GOT3 (cell line): ENCODE results near the gene ZNF771.
A peak's percentile ranks its signal among the peaks of the same experiment; 100 is the strongest.

Source experiments
- DNase-seq: peaks from one replicate; lab custom pipeline; 2025; ENCODE audit warnings: mixed read lengths; lab: John Stamatoyannopoulos, UW

Gene ZNF771

GRCh38 chr16:30398661-30399434, 8.6 kb upstream of the ZNF771 start:
- DNase-seq, result no peak

DNA sequence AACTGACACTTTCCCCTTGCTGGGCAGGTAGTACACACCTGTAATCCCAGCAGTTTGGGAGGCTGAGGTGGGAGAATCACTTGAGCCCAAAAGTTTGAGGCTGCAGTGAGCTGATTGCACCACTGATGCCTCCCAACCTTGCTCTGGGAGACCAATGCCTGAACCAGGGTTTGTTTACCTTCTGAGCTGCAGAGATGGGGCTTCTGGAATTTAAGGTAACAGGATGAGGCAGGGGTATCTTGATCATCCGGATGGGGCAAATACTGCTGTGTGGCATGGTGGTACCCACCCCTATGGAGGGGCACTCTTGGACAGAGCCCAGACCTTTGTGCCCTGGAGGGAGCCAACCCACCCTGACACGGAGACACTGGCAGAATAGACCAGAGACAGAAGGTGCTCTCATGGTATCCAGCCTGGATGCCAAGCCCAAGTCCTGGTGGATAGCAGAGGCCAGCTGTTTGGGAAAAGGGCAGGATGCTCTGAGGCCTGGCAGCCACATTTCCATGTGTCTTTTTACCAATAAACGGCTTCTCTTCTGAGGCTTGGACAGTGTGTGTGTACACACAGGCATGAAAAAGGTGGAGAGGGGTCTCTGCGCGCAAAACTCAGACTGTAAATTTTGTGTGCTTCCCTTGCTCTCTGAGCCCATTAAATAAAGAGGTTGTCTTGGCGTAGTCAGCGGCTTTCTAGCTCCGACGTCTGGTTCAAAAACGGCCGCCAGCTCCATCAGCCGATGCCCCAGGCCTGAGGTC, 7.8 kb upstream of the ZNF771 start:
- DNase-seq, result no peak

- no peak for DNase-seq
Observed at GRCh38 chr16:30401768-30402425, 5.5 kb upstream of the ZNF771 start.

GRCh38 chr16:30406795-30407101, 658 bp upstream of the ZNF771 start:
- no peak for DNase-seq

DNA sequence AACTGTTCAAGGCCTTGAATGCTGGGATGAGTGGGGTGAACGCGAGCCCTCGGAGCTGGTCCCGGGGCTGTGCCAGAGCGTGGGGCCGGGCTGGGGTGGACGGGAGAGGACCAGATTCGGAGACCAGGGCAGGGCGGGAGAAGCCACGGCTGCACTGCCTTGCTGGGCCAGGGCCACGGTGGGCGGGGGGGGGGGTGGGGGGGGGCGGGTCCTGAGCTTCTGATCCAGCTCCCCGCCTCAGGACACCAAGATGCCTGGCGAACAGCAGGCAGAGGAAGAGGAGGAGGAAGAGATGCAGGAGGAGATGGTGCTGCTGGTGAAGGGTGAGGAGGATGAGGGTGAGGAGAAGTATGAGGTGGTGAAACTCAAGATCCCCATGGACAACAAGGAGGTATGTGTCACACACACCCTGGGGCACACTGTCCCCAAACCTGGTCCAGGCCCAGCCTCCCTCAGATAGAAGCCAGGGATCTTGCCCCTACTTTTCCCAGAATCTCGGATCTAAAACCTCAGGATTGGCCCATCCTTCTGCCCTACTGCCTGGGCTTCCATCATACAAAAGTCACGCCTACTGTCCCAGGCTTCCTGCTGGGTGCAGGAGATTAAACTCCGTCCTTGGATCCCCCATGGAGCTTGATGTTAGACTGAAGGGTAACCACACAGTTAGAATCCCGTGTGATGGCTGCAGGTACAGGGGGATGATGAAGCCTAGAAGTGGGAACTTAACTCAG, 563 bp downstream of the ZNF771 start:
- DNase-seq, result no peak

DNA sequence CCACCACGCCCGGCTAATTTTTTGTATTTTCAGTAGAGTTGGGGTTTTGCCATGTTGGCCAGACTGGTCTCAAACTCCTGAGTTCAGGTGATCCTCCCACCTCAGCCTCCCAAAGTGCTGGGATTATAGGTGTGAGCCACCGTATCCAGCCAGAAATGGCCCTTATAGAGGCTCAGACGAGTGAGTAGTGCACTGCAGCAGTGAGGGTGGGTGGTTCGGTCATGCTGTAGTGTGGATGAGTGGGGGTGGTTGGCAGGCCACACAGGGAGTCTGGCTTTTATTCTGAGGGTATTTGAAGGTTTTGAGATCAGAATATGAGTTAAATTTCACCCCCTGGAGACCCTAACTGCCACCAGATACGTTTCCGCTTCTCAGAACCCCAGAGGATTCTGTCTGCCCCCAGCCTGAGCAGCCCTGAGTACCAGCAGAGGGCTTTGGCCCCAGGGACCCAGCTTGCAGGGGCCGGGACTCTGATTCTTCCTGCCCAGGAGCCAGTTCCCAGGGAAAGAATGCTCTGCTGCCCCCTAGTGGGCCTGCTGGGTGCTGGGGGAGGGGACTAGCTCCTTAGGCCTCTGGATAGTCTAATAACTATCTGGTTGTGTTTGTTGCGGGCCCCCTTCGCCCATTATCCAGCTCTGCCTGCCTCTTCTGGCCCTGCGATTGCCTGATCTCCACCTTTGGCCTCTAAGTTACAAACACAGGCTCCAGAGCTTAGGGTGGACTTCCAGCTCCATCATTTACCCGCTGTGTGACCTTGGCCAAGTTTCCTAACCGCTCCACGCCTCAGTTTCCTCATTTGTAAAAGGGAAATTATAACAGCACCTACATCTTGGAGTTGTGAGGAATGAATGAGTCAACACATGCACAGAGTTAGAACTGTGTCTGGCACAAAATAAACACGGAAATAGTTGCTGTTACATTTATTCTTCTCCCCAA, 2.0 kb downstream of the ZNF771 start:
- peak; percentile 48 for DNase-seq

- DNase-seq, result no peak
Observed at GRCh38 chr16:30413112-30413806, 5.9 kb downstream of the ZNF771 start.

GRCh38 chr16:30414159-30414558, 6.8 kb downstream of the ZNF771 start:
- no peak for DNase-seq

DNA sequence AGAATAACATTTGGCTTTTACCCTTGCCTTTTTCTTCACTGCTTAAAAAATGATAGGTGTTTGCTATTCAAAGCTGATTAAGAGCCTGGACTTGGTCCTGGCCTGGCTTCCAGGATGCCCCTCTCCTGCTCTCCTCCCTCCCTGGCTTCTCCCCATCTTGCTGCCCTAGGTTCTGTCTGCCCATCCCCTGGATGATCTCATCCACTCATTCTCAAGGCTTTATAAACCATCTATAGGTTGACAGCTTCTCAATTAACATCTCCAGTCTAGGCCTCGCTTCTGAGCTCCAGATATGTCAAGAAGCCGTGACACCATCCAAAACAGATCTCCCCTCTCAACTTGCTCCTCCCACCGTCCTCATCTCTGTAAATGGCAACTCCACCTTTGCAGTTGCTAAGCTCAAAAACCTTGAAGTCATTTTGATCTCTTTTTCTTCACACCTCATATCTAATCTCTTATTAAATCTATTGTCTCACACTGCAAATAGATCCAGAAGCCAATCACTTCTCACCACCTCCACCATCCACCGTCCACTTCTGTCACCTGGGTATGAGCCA, 8.7 kb downstream of the ZNF771 start:
- DNase-seq, result no peak

DNA sequence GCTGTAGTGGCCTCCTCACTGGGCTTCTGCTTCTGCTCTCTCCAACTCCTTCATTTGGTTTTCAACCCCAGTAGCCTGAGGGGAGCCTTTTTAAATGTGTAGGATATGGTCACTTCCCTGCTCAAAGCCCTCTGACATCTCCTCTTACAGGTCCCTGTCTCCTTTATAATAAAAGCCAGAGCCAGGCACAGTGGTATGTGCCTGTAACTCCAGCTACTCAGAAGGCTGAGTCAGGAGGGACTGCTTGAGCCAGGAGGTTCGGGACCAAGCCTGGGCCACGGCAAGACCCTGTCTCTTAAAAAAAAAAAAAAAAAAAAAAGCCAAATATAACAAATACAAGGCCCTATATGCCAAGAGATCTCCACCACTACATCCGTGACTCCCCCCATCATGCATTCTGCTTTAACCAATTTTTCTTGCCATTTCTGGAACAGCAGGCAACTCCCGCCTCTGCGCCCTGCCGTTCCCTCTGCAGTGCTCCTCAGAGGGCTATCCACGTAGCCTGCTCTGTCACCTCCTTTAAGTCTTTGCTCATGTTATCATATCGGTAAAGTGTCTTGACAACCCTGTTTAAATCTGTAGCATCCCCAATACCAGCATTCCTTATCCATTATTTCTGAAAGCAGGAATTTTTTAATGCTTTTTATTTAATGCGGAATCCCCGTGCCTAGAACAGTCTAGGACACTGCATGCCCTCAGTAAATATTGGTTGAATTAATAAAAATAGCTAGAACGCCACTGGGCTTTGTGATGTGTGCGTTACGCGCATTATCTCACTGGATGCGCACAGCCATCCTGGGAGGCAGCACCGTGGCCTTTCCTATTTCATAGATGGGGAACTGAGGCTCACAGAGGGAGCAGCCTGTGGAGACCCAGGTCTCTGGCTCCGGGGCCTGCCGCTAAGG, 9.5 kb downstream of the ZNF771 start:
- DNase-seq, result no peak

- peak; percentile 59 for DNase-seq
Observed at GRCh38 chr16:30417529-30418349, 10.3 kb downstream of the ZNF771 start.

DNA sequence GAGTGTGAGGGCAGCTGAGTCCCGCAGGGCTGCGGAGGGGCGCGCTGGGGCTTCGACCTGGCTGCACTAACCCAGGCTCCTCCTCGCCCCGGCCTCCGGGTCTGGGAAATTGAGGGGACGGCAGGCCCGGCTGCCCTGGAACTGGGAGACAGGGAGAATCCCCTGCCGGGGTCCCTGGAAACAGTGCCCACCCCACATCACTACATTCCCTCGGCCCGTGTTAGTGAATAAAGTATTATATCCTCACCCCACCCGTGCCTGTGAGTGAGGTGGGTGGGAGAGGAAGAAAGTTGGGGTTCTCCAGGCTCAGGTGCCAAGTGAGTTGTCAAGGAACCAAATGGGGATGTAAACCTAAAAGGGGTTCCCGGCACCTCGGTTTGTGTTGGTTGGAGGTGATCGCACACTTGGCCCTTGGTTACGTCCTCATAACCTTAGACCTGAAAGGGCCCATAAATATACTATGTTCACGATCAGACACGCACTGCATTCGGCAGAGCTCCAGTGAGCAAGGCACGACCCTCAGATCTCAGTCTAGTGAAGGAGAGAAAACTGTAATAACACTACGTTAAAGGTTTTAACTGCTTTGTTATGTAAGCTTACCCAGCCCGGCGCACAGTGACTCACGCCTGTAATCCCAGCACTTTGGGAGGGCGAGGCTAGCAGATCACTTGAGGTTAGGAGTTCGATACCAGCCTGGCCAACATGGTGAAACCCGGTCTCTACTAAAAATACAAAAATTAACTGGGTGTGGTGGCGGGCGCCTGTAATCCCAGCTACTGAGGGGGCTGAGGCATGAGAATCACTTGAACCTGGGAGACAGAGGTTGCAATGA, 11.2 kb downstream of the ZNF771 start:
- DNase-seq, result no peak

- DNase-seq, result no peak
Observed at GRCh38 chr16:30421010-30421409, 13.6 kb downstream of the ZNF771 start.

GRCh38 chr16:30428055-30428454, 20.6 kb downstream of the ZNF771 start:
- DNase-seq, result no peak

GRCh38 chr16:30429418-30429677, 21.9 kb downstream of the ZNF771 start:
- DNase-seq, result no peak

- DNase-seq, result peak; percentile 77
Observed at GRCh38 chr16:30429678-30430427, 22.4 kb downstream of the ZNF771 start, which contains the start of gene DCTPP1. TSS of gene DCTPP1 (minus strand) at chr16:30430030. CDS start at chr16:30429980, 50 bp downstream.

GRCh38 chr16:30430428-30430970, 23.1 kb downstream of the ZNF771 start:
- DNase-seq, result no peak
